GM12874 (cell line): ENCODE results near the gene RALA.

ENCODE experiments used
- TF ChIP-seq, protein P1 (sequence below): IDR thresholded peaks from 2 replicates; pipeline ENCODE4 v1.5.1; 2011; ENCODE audit warnings: low read depth, mild to moderate bottlenecking, control low read depth, low read length, moderate library complexity; ENCODE audit not compliant: insufficient read depth

RALA gene

DNA sequence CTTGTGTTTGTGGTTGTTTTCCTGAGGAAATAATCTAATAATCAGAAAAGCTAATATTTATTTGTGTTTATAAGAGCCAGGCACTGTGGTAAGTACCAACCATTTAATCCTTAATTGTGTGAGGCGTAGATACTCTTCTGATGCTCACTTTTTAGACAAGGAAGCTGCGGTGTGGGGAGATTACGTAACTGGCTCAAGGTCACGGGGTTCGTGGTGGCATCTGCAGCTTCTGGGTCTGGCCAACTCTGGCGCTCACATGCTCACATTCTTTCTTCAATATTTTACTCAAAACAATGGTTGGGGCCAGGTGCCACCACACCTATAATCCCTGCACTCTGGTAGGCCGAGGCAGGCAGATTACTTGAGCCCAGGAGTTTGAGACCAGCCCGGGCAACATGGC lies 77.6 kb downstream of the RALA start:
- TF ChIP-seq, protein P1, sequence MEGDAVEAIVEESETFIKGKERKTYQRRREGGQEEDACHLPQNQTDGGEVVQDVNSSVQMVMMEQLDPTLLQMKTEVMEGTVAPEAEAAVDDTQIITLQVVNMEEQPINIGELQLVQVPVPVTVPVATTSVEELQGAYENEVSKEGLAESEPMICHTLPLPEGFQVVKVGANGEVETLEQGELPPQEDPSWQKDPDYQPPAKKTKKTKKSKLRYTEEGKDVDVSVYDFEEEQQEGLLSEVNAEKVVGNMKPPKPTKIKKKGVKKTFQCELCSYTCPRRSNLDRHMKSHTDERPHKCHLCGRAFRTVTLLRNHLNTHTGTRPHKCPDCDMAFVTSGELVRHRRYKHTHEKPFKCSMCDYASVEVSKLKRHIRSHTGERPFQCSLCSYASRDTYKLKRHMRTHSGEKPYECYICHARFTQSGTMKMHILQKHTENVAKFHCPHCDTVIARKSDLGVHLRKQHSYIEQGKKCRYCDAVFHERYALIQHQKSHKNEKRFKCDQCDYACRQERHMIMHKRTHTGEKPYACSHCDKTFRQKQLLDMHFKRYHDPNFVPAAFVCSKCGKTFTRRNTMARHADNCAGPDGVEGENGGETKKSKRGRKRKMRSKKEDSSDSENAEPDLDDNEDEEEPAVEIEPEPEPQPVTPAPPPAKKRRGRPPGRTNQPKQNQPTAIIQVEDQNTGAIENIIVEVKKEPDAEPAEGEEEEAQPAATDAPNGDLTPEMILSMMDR, result no peak

GRCh38 chr7:39702133-39702532 lies 78.8 kb downstream of the RALA start:
- TF ChIP-seq, protein P1, result no peak

GRCh38 chr7:39703144-39703543 lies 79.8 kb downstream of the RALA start:
- TF ChIP-seq, protein P1, result no peak

GRCh38 chr7:39709029-39709428 lies 85.7 kb downstream of the RALA start:
- TF ChIP-seq, protein P1, result no peak

DNA sequence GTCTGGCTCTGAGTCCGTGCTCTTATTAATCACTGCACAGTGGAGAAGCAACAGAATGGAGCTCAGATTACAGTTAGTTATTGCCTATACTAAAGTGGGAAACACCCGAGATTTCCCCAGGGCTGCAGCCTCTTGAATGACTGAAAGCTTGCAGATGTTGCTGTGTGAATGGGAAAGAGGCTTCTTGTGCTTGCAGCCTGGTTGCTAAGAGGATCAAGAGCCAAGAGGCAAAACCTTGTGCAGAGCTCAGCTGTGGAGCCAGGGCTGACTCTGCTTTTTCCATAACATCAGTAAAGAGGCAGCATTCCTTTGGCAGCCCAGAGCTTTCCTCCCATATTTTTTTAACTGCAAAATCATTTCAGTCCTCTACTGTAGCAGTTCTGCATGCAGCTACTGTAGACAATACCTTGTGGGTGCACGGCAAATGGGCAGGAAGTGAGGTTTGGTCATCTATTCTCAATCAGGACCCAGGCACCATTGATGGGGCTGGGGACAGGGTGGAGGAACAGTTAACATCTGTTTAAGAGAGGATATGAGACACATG lies 86.5 kb downstream of the RALA start:
- TF ChIP-seq, protein P1, result no peak

DNA sequence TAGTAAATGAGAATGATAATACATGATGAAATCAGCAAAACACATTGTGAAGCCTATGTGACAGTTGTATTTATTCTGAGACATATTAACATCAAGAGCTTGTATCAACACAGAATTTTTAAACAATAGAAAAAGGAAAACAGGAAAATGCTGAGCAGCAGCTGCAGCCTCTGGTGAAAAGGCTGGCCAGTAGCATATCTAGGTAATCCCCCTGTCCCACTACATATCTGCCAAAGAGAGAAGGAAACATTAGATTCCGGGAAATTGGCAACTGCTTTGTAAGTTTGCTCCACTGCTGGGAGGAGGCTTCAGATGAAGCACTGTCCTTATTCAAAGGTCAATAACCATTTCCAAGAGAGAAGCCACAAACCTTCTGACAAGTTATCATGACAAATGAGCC lies 89.4 kb downstream of the RALA start:
- TF ChIP-seq, protein P1, result no peak

DNA sequence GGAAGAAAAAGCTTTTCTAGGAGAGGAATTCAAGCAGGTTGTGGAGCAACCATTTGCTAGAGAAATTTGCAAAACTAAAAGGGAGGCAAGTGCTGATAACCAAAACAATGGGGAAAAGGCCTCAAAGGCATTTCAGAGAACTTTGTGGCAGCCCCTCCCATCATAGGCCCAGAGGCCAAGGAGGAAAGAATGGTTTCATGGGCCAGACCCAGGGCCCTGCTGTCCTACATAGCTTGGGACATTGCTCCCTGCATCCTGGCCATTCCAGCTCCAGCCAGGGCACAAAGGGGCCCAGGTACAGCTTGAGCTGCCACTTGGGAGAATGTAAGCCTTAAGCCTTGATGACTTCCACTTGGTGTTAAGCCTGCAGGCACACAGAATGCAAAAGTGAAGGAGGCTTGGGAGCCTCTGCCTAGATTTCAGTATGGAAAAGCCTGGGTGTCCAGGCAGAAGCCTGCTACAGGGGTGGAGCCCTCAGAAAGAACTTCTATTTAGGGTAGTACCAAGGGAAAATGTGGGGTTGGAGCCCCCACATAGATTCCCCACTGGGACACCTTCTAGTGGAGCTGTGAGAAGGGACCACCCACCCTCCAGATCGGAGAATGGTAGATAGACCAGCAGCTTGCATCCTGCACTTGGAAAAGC lies 91.2 kb downstream of the RALA start:
- TF ChIP-seq, protein P1, result no peak
